GM21528 (cell line): Measurements from ENCODE around the gene CRTC3.
"Not testable (repeated sequence)": the region's sequence is repeated elsewhere in the genome, so short reads cannot be mapped to it uniquely, and the experiment has no call there.

Source experiments
- ATAC-seq: cut with Tn5 transposase; IDR thresholded peaks from one replicate; pipeline ENCODE4 v1.9.1; 2021; ENCODE audit warnings: mild to moderate bottlenecking, moderate library complexity; ENCODE audit not compliant: unreplicated experiment, low FRiP score

CRTC3 gene

GRCh38 chr15:90645873-90646575 is 116.3 kb downstream of the CRTC3 start:
- ATAC-seq, result no peak

DNA sequence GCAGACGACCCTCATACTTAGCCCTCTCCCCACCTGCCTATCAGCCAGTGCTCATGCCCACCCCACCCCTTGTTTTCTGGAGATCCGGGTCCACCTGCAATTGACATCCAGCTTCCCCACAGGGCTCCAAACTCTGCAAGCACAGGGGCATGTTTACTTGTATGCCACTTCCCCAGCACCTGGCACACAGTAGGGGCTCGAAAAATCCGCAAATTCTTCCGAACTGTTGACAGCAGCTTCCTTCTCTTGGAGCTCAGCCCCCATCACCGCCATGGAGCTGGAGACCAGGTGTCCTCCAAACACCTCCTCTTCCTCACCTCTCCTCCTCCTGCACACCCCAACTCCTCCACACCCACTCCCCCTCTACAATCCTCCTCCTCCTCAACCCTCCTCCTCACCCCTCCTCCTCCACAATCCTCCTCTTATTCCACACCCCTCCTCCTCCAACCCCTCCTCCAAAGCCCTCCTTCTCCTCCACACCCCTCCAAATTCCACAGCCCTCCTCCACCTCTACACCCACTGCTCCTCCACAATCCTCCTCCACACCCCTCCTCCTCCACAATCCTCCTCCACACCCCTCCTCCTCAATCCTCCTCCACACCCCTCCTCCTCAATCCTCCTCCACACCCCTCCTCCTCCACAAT is 117.1 kb downstream of the CRTC3 start:
- no peak for ATAC-seq

GRCh38 chr15:90647326-90647725 is 117.6 kb downstream of the CRTC3 start:
- ATAC-seq, result no peak

GRCh38 chr15:90648137-90649070 is 118.7 kb downstream of the CRTC3 start:
- no peak for ATAC-seq

- ATAC-seq, result no peak
Observed at GRCh38 chr15:90650117-90650955, 120.6 kb downstream of the CRTC3 start.

GRCh38 chr15:90650956-90651689 is 121.4 kb downstream of the CRTC3 start:
- no peak for ATAC-seq

- no peak for ATAC-seq
Observed at GRCh38 chr15:90654233-90655136, 124.8 kb downstream of the CRTC3 start.

- peak; percentile 34 for ATAC-seq
Observed at GRCh38 chr15:90657520-90658172, 127.9 kb downstream of the CRTC3 start.

DNA sequence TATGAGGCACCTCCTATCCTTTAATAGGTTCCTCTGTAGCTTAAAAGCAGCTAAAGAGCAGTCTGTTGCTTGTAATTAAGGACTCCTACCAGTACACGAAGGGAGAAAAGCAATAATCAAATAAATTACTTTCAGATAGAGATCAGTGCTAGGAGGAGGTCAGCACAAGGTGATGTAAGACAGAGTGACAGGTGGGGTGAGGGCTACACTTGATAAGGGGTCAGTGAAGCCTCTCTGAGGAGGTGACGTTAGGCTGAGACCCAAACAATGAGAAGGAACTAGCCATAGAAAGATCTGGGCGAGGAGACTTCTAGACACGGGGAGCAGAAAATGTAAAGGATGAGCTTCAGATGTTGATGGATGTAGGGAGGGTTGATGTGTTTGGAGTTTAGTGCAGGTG is 129.8 kb downstream of the CRTC3 start:
- no peak for ATAC-seq

- ATAC-seq, result peak; percentile 60
Observed at GRCh38 chr15:90660195-90660998, 130.7 kb downstream of the CRTC3 start.

DNA sequence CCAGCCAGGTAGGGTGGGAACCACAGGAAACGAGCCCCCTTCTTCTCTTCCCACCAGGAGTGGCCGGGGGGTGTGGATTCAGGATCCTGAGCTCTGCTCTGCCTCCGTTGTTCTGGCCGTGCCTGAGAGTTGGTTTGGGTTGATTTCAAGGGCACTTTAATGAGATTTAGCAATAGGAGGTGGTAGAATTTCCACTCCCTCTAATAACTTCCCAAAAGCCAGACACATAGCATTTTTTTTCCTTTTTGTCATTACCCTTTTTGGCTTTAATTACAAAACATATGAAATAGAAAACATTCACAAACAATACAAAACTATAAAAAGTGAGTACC is 131.2 kb downstream of the CRTC3 start:
- peak; percentile 6 for ATAC-seq

DNA sequence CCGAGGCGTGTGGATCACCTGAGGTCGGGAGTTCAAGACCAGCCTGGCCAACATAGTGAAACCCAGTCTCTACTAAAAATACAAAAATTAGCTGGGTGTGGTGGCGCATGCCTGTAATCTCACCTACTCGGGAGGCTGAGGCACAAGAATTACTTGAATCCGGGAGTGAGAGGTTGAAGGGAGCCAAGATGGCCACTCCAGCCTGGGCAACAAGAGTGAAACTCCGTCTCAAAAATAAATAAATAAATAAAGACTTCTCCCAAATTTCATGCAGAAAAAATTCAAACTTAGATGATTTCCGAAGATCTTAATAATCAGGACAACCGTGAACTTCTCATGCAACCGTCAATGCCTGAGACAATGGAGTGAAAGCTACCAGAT is 134.3 kb downstream of the CRTC3 start:
- ATAC-seq, result not testable (repeated sequence)

DNA sequence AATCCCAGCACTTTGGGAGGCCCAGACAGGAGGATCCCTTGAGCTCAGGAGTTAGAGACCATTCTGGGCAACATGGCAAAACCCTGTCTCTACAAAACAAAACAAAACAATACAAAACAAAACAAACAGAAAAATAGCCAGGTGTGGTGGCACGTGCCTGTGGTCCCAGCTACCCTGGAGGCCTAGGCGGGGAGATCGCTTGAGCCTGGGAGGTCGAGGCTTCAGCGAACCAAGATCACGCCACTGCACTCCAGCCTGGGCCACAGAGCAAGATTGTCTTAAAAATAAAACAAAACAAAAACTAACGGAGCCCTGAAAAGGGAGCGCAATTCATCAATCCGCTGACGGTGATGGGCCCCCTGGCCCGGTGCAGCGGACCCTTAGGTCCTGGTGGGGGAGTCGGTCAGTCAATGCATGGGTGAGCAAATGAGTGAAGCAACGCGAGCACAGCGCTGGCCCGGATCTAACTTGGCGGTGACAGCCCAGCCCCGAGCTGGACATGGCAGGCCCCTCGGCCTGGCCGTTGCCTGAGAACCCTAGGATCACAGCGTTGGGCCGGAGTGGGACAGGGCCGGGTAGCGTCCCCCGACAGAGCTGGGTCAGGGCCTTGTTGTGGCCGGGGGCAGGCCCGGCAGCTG is 135.0 kb downstream of the CRTC3 start:
- peak; percentile 5 for ATAC-seq

DNA sequence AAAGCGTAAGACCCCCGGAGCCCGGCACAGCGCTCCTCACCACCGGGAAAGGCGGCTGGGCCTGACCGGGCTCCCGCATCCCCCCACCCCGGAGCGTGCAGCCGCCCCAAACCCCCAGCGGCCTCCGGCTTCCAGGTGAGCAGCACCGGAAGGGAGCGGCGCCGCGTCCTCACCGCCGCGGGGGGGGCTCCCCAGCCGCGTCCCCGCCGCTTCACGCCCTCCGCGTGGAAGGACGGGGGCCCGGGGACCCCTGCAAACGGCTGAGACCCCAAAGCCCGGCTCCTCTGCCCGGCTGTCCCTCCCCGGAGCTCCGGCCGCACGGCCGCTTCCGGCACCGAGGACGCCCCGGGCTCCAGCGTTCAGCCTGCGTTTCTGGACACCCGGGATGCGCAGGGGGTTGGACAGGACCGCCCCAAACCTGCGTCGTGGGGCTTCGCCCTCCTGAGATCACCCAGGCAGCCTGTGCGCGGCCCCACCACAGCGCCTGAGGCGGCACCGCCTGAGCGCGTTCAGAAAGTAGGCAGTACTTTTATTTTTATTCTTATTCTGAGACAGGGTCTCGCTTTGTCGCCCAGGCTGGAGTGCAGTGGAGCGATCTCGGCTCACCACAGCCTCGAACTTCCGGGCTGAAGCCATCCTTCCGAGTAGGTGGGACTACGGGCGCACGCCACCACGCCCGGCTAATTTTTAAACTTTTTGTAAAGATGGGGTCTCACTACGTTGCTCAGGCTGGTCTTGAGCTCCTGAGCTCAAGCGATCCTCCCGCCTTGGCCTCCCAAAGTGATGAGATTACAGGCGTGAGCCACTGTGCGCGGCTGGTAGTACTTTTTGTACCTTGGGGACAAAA is 135.8 kb downstream of the CRTC3 start:
- ATAC-seq, result peak; percentile 54

DNA sequence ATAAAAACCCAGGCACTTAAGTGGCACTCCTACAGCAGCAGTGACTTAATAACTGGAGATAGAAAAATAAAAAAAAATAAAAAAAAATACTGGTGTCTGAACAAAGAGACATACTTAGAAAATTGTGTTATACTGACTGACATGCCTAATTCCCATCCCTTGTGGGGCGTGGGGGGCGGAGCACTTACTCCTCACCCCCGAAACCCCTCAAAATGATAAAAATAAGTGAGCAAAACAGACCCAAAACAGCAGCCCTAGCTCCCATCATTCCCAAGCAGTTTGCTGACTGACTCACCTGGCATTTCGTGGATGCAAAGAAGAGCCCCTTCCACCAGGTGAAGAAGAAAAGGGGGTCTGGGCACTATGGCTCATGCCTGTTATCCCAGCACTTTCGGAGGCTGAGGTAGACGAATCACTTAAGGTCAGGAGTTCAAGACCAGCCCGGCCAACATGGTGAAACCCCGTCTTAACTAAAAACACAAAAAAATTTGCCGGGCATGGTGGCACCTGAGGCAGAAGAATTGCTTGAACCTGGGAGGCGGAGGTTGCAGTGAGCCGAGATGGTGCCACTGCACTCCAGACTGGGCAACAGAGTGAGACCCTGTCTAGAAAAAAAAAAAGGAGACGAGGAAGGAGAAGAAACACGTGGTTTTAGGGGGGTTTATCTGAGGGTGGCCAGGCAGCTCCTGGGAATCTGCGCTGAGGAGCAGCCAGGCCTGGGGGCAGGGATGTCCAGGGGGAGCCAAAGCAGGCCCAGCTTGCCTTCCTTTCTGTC is 136.6 kb downstream of the CRTC3 start:
- ATAC-seq, result no peak
